PC-9 (cell line): ENCODE measurements around the gene GPATCH1. TPM values are rescaled to one million over a fixed set of nuclear protein-coding genes. Genes with fewer than 3 reads are reported as not detected.

Experiments
- BruUV-seq: library from RNA; stranded (reverse); fragments of 400-500 nt; replicated peaks from 2 replicates; lab custom pipeline; 2021; lab: Mats Ljungman, UMichigan
- CTCF ChIA-PET: fragments of 300-600 bp; sonication (Branson Sonifier 250); formaldehyde crosslinking; loops from one replicate; lab custom pipeline; 2022; ENCODE audit warnings: antibody characterized with exemption; lab: Charles Lee
- POLR2A ChIA-PET: fragments of 300-600 bp; sonication (Branson Sonifier 250); formaldehyde crosslinking; loops from one replicate; lab custom pipeline; 2022; ENCODE audit warnings: antibody characterized with exemption; ENCODE audit not compliant: unreplicated experiment; lab: Charles Lee
- DNase-seq, 2 experiments: peaks; one replicate each; pipeline versions ENCODE4 v3.0.0 to v3.0.0-alpha.2; 2015 to 2022; ENCODE audit warnings: mixed read lengths in 1 of 2
- H2AFZ ChIP-seq: fragments of 200-600 bp; sonication (generic); 2 replicates; pipeline ENCODE4 v1.8.1; 2017; ENCODE audit warnings: antibody characterized with exemption
- H3F3A ChIP-seq: fragments of 200-600 bp; sonication (generic); 2 replicates; pipeline ENCODE4 v1.8.1; 2017; ENCODE audit warnings: antibody characterized with exemption, mild to moderate bottlenecking, low read depth; ENCODE audit not compliant: insufficient read depth
- H3K27ac ChIP-seq: fragments of 200-600 bp; sonication (generic); 2 replicates; pipeline ENCODE4 v1.6.1; 2016; ENCODE audit warnings: mixed run types
- H3K27me3 ChIP-seq: fragments of 200-600 bp; sonication (generic); 2 replicates; pipeline ENCODE4 v1.6.1; 2016; ENCODE audit warnings: low read depth, mixed run types; ENCODE audit not compliant: insufficient read depth
- H3K36me3 ChIP-seq: fragments of 200-600 bp; sonication (generic); 2 replicates; pipeline ENCODE4 v1.6.1; 2016; ENCODE audit warnings: low read depth, mixed run types
- H3K4me1 ChIP-seq: fragments of 200-600 bp; sonication (generic); replicated peaks from 2 replicates; pipeline ENCODE4 v1.6.1; 2016; ENCODE audit warnings: mixed run types; ENCODE audit not compliant: insufficient read depth
- H3K4me2 ChIP-seq: fragments of 200-600 bp; sonication (generic); 2 replicates; pipeline ENCODE4 v1.6.1; 2017; ENCODE audit warnings: mixed run types
- H3K4me3 ChIP-seq: fragments of 200-600 bp; sonication (generic); 2 replicates; pipeline ENCODE4 v1.6.1; 2016; ENCODE audit warnings: mixed run types
- H3K79me2 ChIP-seq: fragments of 200-600 bp; sonication (generic); 2 replicates; pipeline ENCODE4 v1.6.1; 2017; ENCODE audit warnings: low read depth, mixed run types
- H3K9me2 ChIP-seq: fragments of 200-600 bp; sonication (generic); 2 replicates; pipeline ENCODE4 v1.8.1; 2017; ENCODE audit warnings: mild to moderate bottlenecking; ENCODE audit not compliant: insufficient read depth
- H3K9me3 ChIP-seq: fragments of 200-600 bp; sonication (generic); 2 replicates; pipeline ENCODE4 v1.8.1; 2016; ENCODE audit warnings: low read depth; ENCODE audit not compliant: insufficient read depth
- H4K20me1 ChIP-seq: fragments of 200-600 bp; sonication (generic); 2 replicates; pipeline ENCODE4 v1.8.1; 2017; ENCODE audit not compliant: insufficient read depth
- EZH2 ChIP-seq: fragments of 200-600 bp; sonication (generic); IDR thresholded peaks from 2 replicates; pipeline ENCODE4 v1.8.0; 2017; ENCODE audit warnings: antibody characterized with exemption, low read depth
- intact Hi-C: fragments of 100-400 bp; cut with micrococcal nuclease; formaldehyde crosslinking; loops from one replicate; pipeline ENCODE4 v1.10.0; 2022; ENCODE audit not compliant: unreplicated experiment
- total RNA-seq: library from RNA; stranded (reverse); gene quantifications from 2 replicates; pipeline ENCODE4 v1.2.3, GENCODE V29; 2021
- TF ChIP-seq, protein P1 (sequence below): fragments of 200-600 bp; sonication (generic); conservative IDR thresholded peaks from 2 replicates; pipeline ENCODE4 v1.6.1; 2017; ENCODE audit warnings: mixed run types, antibody characterized with exemption, mild to moderate bottlenecking, moderate library complexity

GPATCH1 gene
- total RNA-seq, 1 experiment from 2014 or later = 11.0 TPM

DNA sequence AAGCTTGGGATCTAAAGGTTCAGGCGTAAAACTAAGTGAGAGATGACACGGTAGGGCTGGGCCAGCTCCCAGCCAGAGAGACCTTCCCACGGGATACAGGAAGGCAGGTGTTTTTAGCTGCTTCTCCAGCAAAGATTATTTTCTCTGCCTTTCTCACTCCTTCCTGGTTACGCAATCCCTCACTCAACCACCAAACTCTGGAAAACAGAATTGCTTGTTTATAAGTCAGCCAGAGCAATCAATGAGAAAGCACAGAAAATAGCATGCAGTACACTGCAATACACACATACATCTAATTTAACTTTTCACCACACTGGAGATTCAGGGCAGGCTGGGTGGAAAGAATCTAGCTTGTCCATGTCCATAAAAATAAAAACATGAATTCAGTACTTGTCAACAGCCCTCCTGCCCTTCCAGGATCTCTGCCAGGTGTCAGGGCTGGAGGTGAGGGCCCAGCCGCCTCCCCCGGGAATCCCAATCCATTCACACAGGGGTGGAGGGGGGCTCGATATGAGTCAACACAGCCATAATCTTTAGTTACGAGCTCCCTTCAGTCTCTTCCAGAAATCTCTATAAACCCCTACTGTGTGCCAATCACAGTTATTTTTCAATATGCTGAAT lies 28.5 kb upstream of the GPATCH1 start:
- H3K4me1 ChIP-seq = peaks cover 95% of the 10 kb centered on the region
- peaks cover 24% of the 10 kb centered on the region for H3K36me3 ChIP-seq
- intact Hi-C loops = loop anchor here (10.0 kb wide), 1 partner anchor 122 kb away; no protein-coding TSS in a partner anchor
- no peak overlapping the region; the same call in 1 of the 2 replicates for H3K4me3 ChIP-seq
- H3K27me3 ChIP-seq = no peaks in the 10 kb centered on the region
- BruUV-seq = no TSS peak
- H3F3A ChIP-seq = peaks cover 95% of the 10 kb centered on the region
- peak overlapping the region; percentile 98 for H3K27ac ChIP-seq
- H3K9me3 ChIP-seq = no peaks in the 10 kb centered on the region
- H3K9me2 ChIP-seq = no peaks in the 10 kb centered on the region
- peak overlapping the region; percentile 73 for H3K4me2 ChIP-seq
- TF ChIP-seq, protein P1, sequence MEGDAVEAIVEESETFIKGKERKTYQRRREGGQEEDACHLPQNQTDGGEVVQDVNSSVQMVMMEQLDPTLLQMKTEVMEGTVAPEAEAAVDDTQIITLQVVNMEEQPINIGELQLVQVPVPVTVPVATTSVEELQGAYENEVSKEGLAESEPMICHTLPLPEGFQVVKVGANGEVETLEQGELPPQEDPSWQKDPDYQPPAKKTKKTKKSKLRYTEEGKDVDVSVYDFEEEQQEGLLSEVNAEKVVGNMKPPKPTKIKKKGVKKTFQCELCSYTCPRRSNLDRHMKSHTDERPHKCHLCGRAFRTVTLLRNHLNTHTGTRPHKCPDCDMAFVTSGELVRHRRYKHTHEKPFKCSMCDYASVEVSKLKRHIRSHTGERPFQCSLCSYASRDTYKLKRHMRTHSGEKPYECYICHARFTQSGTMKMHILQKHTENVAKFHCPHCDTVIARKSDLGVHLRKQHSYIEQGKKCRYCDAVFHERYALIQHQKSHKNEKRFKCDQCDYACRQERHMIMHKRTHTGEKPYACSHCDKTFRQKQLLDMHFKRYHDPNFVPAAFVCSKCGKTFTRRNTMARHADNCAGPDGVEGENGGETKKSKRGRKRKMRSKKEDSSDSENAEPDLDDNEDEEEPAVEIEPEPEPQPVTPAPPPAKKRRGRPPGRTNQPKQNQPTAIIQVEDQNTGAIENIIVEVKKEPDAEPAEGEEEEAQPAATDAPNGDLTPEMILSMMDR = no peak
- TF ChIP-seq EZH2 = no peak
- H2AFZ ChIP-seq = no peak overlapping the region
- ChIA-PET POLR2A (interaction anchor here (0.6 to 0.7 kb wide), 3 partner anchors 11 to 45 kb away, joined by 3 to 4 read pairs (median 4); no protein-coding TSS in a partner anchor), CTCF (no interaction called here)
- peaks cover 81% of the 10 kb centered on the region for H3K79me2 ChIP-seq
- H4K20me1 ChIP-seq = no peaks in the 10 kb centered on the region; the same call in 1 of the 2 replicates
- DNase-seq = peak; percentile 53 to 95

- Histone ChIP-seq H4K20me1 (peaks cover 4% of the 10 kb centered on the region), H3K4me1 (peaks cover 76% of the 10 kb centered on the region), H3K4me2 (peak overlapping the region; percentile 68), H3F3A (peaks cover 80% of the 10 kb centered on the region), H3K4me3 (no peak overlapping the region), H3K79me2 (peaks cover 91% of the 10 kb centered on the region), H3K9me3 (no peaks in the 10 kb centered on the region), H3K27ac (peak overlapping the region; percentile 98), H3K27me3 (no peaks in the 10 kb centered on the region), H3K9me2 (no peaks in the 10 kb centered on the region), H2AFZ (no peak overlapping the region), H3K36me3 (peaks cover 27% of the 10 kb centered on the region)
- TF ChIP-seq EZH2 = no peak
- TF ChIP-seq, protein P1 = no peak
- peak; percentile 97 to 98 for DNase-seq
- intact Hi-C loops = loop anchor here (1.0 to 10.0 kb wide), 6 partner anchors 13 to 120 kb away; no protein-coding TSS in a partner anchor
- ChIA-PET POLR2A (interaction anchor here (0.7 kb wide), 1 partner anchor 13 kb away, joined by 20 read pairs; no protein-coding TSS in a partner anchor), CTCF (no interaction called here)
- BruUV-seq = no TSS peak
Measured at GRCh38 chr19:33054623-33055022, 26.4 kb upstream of the GPATCH1 start.

DNA sequence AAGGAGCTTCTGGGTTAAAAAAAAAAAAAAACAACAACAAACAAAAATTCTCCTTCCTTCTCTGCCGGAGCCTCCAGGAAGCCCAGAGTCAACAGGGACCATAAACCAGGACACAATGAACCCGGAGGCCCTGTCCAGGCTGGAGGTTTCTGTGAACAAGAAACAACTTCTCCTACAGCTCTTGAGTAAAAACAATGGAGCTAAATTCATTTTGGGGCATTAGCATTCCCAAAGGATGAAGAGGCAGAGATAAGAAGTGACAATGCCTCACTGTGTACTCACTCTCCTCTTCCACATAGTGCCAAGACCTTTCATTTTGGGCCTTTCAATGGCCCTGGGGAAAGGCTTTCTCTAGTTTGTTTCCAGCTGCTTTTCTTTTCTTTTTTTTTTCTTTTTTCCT lies 25.3 kb upstream of the GPATCH1 start:
- no peaks in the 10 kb centered on the region for H3K9me2 ChIP-seq
- H3K27me3 ChIP-seq = no peaks in the 10 kb centered on the region
- H2AFZ ChIP-seq = no peak overlapping the region
- no TSS peak for BruUV-seq
- no peaks in the 10 kb centered on the region for H3K9me3 ChIP-seq
- peaks cover 25% of the 10 kb centered on the region for H3K36me3 ChIP-seq
- no peak for TF ChIP-seq EZH2
- TF ChIP-seq, protein P1 = no peak
- no peak overlapping the region for H3K4me3 ChIP-seq
- peaks cover 91% of the 10 kb centered on the region for H3K79me2 ChIP-seq
- peaks cover 70% of the 10 kb centered on the region for H3F3A ChIP-seq
- intact Hi-C loops = loop anchor here (2.0 to 10.0 kb wide), 2 partner anchors 33 to 119 kb away; no protein-coding TSS in a partner anchor
- ChIA-PET POLR2A (interaction anchor here (0.5 to 1.0 kb wide), 8 partner anchors 8 to 257 kb away, joined by 4 to 23 read pairs (median 8); no protein-coding TSS in a partner anchor), CTCF (interaction anchor here (0.6 to 0.7 kb wide), 2 partner anchors 8 to 26 kb away, joined by 3 to 8 read pairs; no protein-coding TSS in a partner anchor)
- H3K27ac ChIP-seq = peak overlapping the region; percentile 98
- peaks cover 15% of the 10 kb centered on the region for H4K20me1 ChIP-seq
- peak in 1 of 2 experiments; percentile 62 for DNase-seq
- peaks cover 76% of the 10 kb centered on the region for H3K4me1 ChIP-seq
- H3K4me2 ChIP-seq = peak overlapping the region; percentile 68
